ENCODE results near the gene ATP5F1D.
"Not testable (repeated sequence)": the region's sequence is repeated elsewhere in the genome, so short reads cannot be mapped to it uniquely, and the experiment has no call there.

The ATP5F1D gene

GRCh38 chr19:1245494-1246264 lies 4.1 kb downstream of the ATP5F1D start:
- no peak for DNase-seq (ENCODE audit: extremely low read depth in 1 of 2, low read depth in 1 of 2)

GRCh38 chr19:1246265-1247087 lies 4.9 kb downstream of the ATP5F1D start:
- not testable (repeated sequence) for DNase-seq (ENCODE audit: extremely low read depth in 1 of 2, low read depth in 1 of 2)

- DNase-seq (ENCODE audit: extremely low read depth in 1 of 2, low read depth in 1 of 2), result no peak
Observed at GRCh38 chr19:1247748-1248138, 6.2 kb downstream of the ATP5F1D start.

GRCh38 chr19:1248139-1248785 lies 6.7 kb downstream of the ATP5F1D start, which contains the start of gene MIDN:
Gene MIDN, plus strand, starts transcription at chr19:1248583. Its CDS starts 1,714 bp downstream, at chr19:1250297.
- peak in 1 of 2 donors; percentile 55 for DNase-seq (ENCODE audit: extremely low read depth in 1 of 2, low read depth in 1 of 2)

- peak; percentile 64 to 70 for DNase-seq (ENCODE audit: extremely low read depth in 1 of 2, low read depth in 1 of 2)
Observed at GRCh38 chr19:1248786-1249297, 7.3 kb downstream of the ATP5F1D start.

GRCh38 chr19:1249298-1249989 lies 7.9 kb downstream of the ATP5F1D start:
- peak; percentile 78 to 93 for DNase-seq (ENCODE audit: extremely low read depth in 1 of 2, low read depth in 1 of 2)

- DNase-seq (ENCODE audit: extremely low read depth in 1 of 2, low read depth in 1 of 2), result no peak
Observed at GRCh38 chr19:1249990-1250436, 8.5 kb downstream of the ATP5F1D start.

- no peak for DNase-seq (ENCODE audit: extremely low read depth in 1 of 2, low read depth in 1 of 2)
Observed at GRCh38 chr19:1250437-1251260, 9.1 kb downstream of the ATP5F1D start.

GRCh38 chr19:1251330-1252220 lies 10.0 kb downstream of the ATP5F1D start:
- DNase-seq (ENCODE audit: extremely low read depth in 1 of 2, low read depth in 1 of 2), result peak in 1 of 2 donors; percentile 51

- DNase-seq (ENCODE audit: extremely low read depth in 1 of 2, low read depth in 1 of 2), result peak in 1 of 2 donors; percentile 64
Observed at GRCh38 chr19:1252221-1252820, 10.8 kb downstream of the ATP5F1D start.

- DNase-seq (ENCODE audit: extremely low read depth in 1 of 2, low read depth in 1 of 2), result peak; percentile 69 to 83
Observed at GRCh38 chr19:1252821-1253513, 11.4 kb downstream of the ATP5F1D start.

- no peak for DNase-seq (ENCODE audit: extremely low read depth in 1 of 2, low read depth in 1 of 2)
Observed at GRCh38 chr19:1253514-1254080, 12.0 kb downstream of the ATP5F1D start.

- no peak for DNase-seq (ENCODE audit: extremely low read depth in 1 of 2, low read depth in 1 of 2)
Observed at GRCh38 chr19:1254081-1254527, 12.6 kb downstream of the ATP5F1D start.

GRCh38 chr19:1254530-1255185 lies 13.1 kb downstream of the ATP5F1D start:
- DNase-seq (ENCODE audit: extremely low read depth in 1 of 2, low read depth in 1 of 2), result no peak

- DNase-seq (ENCODE audit: extremely low read depth in 1 of 2, low read depth in 1 of 2), result no peak
Observed at GRCh38 chr19:1255186-1256161, 13.9 kb downstream of the ATP5F1D start.

Data from stimulated activated CD8-positive, alpha-beta memory T cell treated with anti-CD3 and anti-CD28 coated beads, Interleukin-7, amount 100 ng/mL, for 48 hours (primary cell).